Measurements from ENCODE around the gene CAPZB.

The CAPZB gene

GRCh38 chr1:19373211-19374082, 111.9 kb downstream of the CAPZB start:
- H3K4me1 ChIP-seq (ENCODE audit: insufficient read depth, low read length): no peaks in the 10 kb centered on the region
- H3K27ac ChIP-seq (ENCODE audit: low read length): no peak overlapping the region
- H3K4me3 ChIP-seq (ENCODE audit: low read length): no peak overlapping the region
- no peaks in the 10 kb centered on the region for H3K9me3 ChIP-seq (ENCODE audit: insufficient read depth, low read depth, low read length)
- H3K27me3 ChIP-seq (ENCODE audit: insufficient read depth, low read length): no peaks in the 10 kb centered on the region
- H3K9ac ChIP-seq (ENCODE audit: low read depth, low read length): no peak overlapping the region
- H3K36me3 ChIP-seq (ENCODE audit: insufficient read depth, low read depth, low read length): peaks cover 57% of the 10 kb centered on the region

GRCh38 chr1:19372602-19373001, 112.7 kb downstream of the CAPZB start:
- Histone ChIP-seq H3K36me3 (ENCODE audit: insufficient read depth, low read depth, low read length) (peaks cover 49% of the 10 kb centered on the region), H3K9me3 (ENCODE audit: insufficient read depth, low read depth, low read length) (no peaks in the 10 kb centered on the region), H3K27ac (ENCODE audit: low read length) (no peak overlapping the region), H3K4me3 (ENCODE audit: low read length) (no peak overlapping the region), H3K9ac (ENCODE audit: low read depth, low read length) (no peak overlapping the region), H3K4me1 (ENCODE audit: insufficient read depth, low read length) (no peaks in the 10 kb centered on the region), H3K27me3 (ENCODE audit: insufficient read depth, low read length) (no peaks in the 10 kb centered on the region)

- H3K9me3 ChIP-seq (ENCODE audit: insufficient read depth, low read depth, low read length): no peaks in the 10 kb centered on the region
- no peak overlapping the region for H3K27ac ChIP-seq (ENCODE audit: low read length)
- peaks cover 44% of the 10 kb centered on the region for H3K36me3 ChIP-seq (ENCODE audit: insufficient read depth, low read depth, low read length)
- H3K4me1 ChIP-seq (ENCODE audit: insufficient read depth, low read length): no peaks in the 10 kb centered on the region
- H3K27me3 ChIP-seq (ENCODE audit: insufficient read depth, low read length): no peaks in the 10 kb centered on the region
- no peak overlapping the region for H3K4me3 ChIP-seq (ENCODE audit: low read length)
- H3K9ac ChIP-seq (ENCODE audit: low read depth, low read length): no peak overlapping the region
These were observed 113.2 kb downstream of the CAPZB start for GRCh38 chr1:19372136-19372514.

- Histone ChIP-seq H3K36me3 (ENCODE audit: insufficient read depth, low read depth, low read length) (peaks cover 38% of the 10 kb centered on the region), H3K9ac (ENCODE audit: low read depth, low read length) (no peak overlapping the region), H3K4me1 (ENCODE audit: insufficient read depth, low read length) (no peaks in the 10 kb centered on the region)
These were observed 113.9 kb downstream of the CAPZB start for GRCh38 chr1:19371226-19372135.

GRCh38 chr1:19370453-19371170, 114.7 kb downstream of the CAPZB start:
- H3K36me3 ChIP-seq (ENCODE audit: insufficient read depth, low read depth, low read length): peaks cover 29% of the 10 kb centered on the region
- H3K9ac ChIP-seq (ENCODE audit: low read depth, low read length): no peak overlapping the region
- no peaks in the 10 kb centered on the region for H3K9me3 ChIP-seq (ENCODE audit: insufficient read depth, low read depth, low read length)
- H3K4me1 ChIP-seq (ENCODE audit: insufficient read depth, low read length): no peaks in the 10 kb centered on the region
- no peak overlapping the region for H3K4me3 ChIP-seq (ENCODE audit: low read length)
- no peak overlapping the region for H3K27ac ChIP-seq (ENCODE audit: low read length)
- H3K27me3 ChIP-seq (ENCODE audit: insufficient read depth, low read length): no peaks in the 10 kb centered on the region

More at GRCh38 chr1:19371226-19372135, 113.9 kb downstream of the CAPZB start:
- H3K4me3 ChIP-seq (ENCODE audit: low read length): no peak overlapping the region
- no peak overlapping the region for H3K27ac ChIP-seq (ENCODE audit: low read length)
- H3K27me3 ChIP-seq (ENCODE audit: insufficient read depth, low read length): no peaks in the 10 kb centered on the region
- no peaks in the 10 kb centered on the region for H3K9me3 ChIP-seq (ENCODE audit: insufficient read depth, low read depth, low read length)

- Histone ChIP-seq H3K9ac (ENCODE audit: low read depth, low read length) (no peak overlapping the region), H3K27ac (ENCODE audit: low read length) (no peak overlapping the region), H3K4me3 (ENCODE audit: low read length) (no peak overlapping the region), H3K36me3 (ENCODE audit: insufficient read depth, low read depth, low read length) (peaks cover 30% of the 10 kb centered on the region), H3K4me1 (ENCODE audit: insufficient read depth, low read length) (no peaks in the 10 kb centered on the region), H3K27me3 (ENCODE audit: insufficient read depth, low read length) (no peaks in the 10 kb centered on the region), H3K9me3 (ENCODE audit: insufficient read depth, low read depth, low read length) (no peaks in the 10 kb centered on the region)
These were observed 115.8 kb downstream of the CAPZB start for GRCh38 chr1:19369396-19370090.

- no peak overlapping the region for H3K4me3 ChIP-seq (ENCODE audit: low read length)
- no peaks in the 10 kb centered on the region for H3K27me3 ChIP-seq (ENCODE audit: insufficient read depth, low read length)
- peak overlapping the region; percentile 28 for H3K27ac ChIP-seq (ENCODE audit: low read length)
- no peaks in the 10 kb centered on the region for H3K9me3 ChIP-seq (ENCODE audit: insufficient read depth, low read depth, low read length)
- H3K9ac ChIP-seq (ENCODE audit: low read depth, low read length): no peak overlapping the region
- H3K36me3 ChIP-seq (ENCODE audit: insufficient read depth, low read depth, low read length): peaks cover 33% of the 10 kb centered on the region; the same call in 1 of the 2 replicates
- no peaks in the 10 kb centered on the region for H3K4me1 ChIP-seq (ENCODE audit: insufficient read depth, low read length)
These were observed 116.4 kb downstream of the CAPZB start for GRCh38 chr1:19368964-19369363.

- Histone ChIP-seq H3K27ac (ENCODE audit: low read length) (no peak overlapping the region), H3K9me3 (ENCODE audit: insufficient read depth, low read depth, low read length) (no peaks in the 10 kb centered on the region), H3K36me3 (ENCODE audit: insufficient read depth, low read depth, low read length) (peaks cover 33% of the 10 kb centered on the region; the same call in 1 of the 2 replicates), H3K4me1 (ENCODE audit: insufficient read depth, low read length) (no peaks in the 10 kb centered on the region), H3K4me3 (ENCODE audit: low read length) (no peak overlapping the region), H3K27me3 (ENCODE audit: insufficient read depth, low read length) (no peaks in the 10 kb centered on the region), H3K9ac (ENCODE audit: low read depth, low read length) (no peak overlapping the region)
These were observed 117.3 kb downstream of the CAPZB start for GRCh38 chr1:19368050-19368449.

- peaks cover 33% of the 10 kb centered on the region; the same call in 1 of the 2 replicates for H3K36me3 ChIP-seq (ENCODE audit: insufficient read depth, low read depth, low read length)
- no peaks in the 10 kb centered on the region for H3K4me1 ChIP-seq (ENCODE audit: insufficient read depth, low read length)
- no peaks in the 10 kb centered on the region for H3K27me3 ChIP-seq (ENCODE audit: insufficient read depth, low read length)
- H3K9me3 ChIP-seq (ENCODE audit: insufficient read depth, low read depth, low read length): no peaks in the 10 kb centered on the region
- H3K27ac ChIP-seq (ENCODE audit: low read length): no peak overlapping the region
- H3K9ac ChIP-seq (ENCODE audit: low read depth, low read length): no peak overlapping the region
- no peak overlapping the region for H3K4me3 ChIP-seq (ENCODE audit: low read length)
These were observed 117.7 kb downstream of the CAPZB start for GRCh38 chr1:19367584-19368041.

- H3K27ac ChIP-seq (ENCODE audit: low read length): no peak overlapping the region
- H3K4me3 ChIP-seq (ENCODE audit: low read length): no peak overlapping the region
- no peak overlapping the region; the same call in 1 of the 2 replicates for H3K9ac ChIP-seq (ENCODE audit: low read depth, low read length)
- peaks cover 26% of the 10 kb centered on the region; the same call in 1 of the 2 replicates for H3K36me3 ChIP-seq (ENCODE audit: insufficient read depth, low read depth, low read length)
- H3K4me1 ChIP-seq (ENCODE audit: insufficient read depth, low read length): 0 out of 2 replicates have a peak, but pooled peaks cover under 1% of the 10 kb centered on the region
- no peaks in the 10 kb centered on the region for H3K27me3 ChIP-seq (ENCODE audit: insufficient read depth, low read length)
- no peaks in the 10 kb centered on the region for H3K9me3 ChIP-seq (ENCODE audit: insufficient read depth, low read depth, low read length)
These were observed 118.5 kb downstream of the CAPZB start for GRCh38 chr1:19366599-19367536.

Data from iPS-20b (cell line).